Fibroblast of lung (primary cell): ENCODE data around the gene GABRG3. TPM values are rescaled to one million over a fixed set of nuclear protein-coding genes. Genes with fewer than 3 reads are reported as not detected.

Source experiments
- DNase-seq, 2 donors: peaks; one replicate each; pipeline versions ENCODE4 v3.0.0 to v3.0.0-alpha.2; 2010; ENCODE audit warnings: low read depth in 2 of 2
- H2AFZ ChIP-seq: 2 replicates; pipeline ENCODE4 v1.5.1; 2012; ENCODE audit warnings: low read length, control low read depth, inconsistent platforms
- H3K27ac ChIP-seq: 2 replicates; pipeline ENCODE4 v1.5.1; 2011; ENCODE audit warnings: low read length, control low read depth; ENCODE audit not compliant: insufficient read depth
- H3K27me3 ChIP-seq: 2 replicates; pipeline ENCODE4 v1.5.1; 2011; ENCODE audit warnings: mild to moderate bottlenecking, low read length; ENCODE audit not compliant: control insufficient read depth, insufficient read depth
- H3K36me3 ChIP-seq: 2 replicates; pipeline ENCODE4 v1.5.1; 2011; ENCODE audit warnings: low read length; ENCODE audit not compliant: control insufficient read depth, insufficient read depth
- H3K4me1 ChIP-seq: 2 replicates; pipeline ENCODE4 v1.5.1; 2011; ENCODE audit warnings: low read length; ENCODE audit not compliant: control insufficient read depth, insufficient read depth; ENCODE audit errors: extremely low read depth
- H3K4me2 ChIP-seq: 2 replicates; pipeline ENCODE4 v1.5.1; 2011; ENCODE audit warnings: low read length, control low read depth; ENCODE audit not compliant: insufficient read depth; ENCODE audit errors: extremely low read depth
- H3K4me3 ChIP-seq, 4 experiments: fragments of 200-600 bp in 1 of 4; sonication (generic) in 1 of 4; replicated peaks in 1 of 4; 2 replicates each; pipeline ENCODE4 v1.5.1; 2011 to 2016; ENCODE audit warnings: low read length in 4 of 4, low read depth in 3 of 4, mild to moderate bottlenecking in 3 of 4, control low read depth in 2 of 4, inconsistent platforms in 1 of 4, mixed read lengths in 1 of 4; ENCODE audit not compliant: insufficient read depth in 1 of 4; ENCODE audit errors: control extremely low read depth in 1 of 4
- H3K79me2 ChIP-seq: 2 replicates; pipeline ENCODE4 v1.5.1; 2012; ENCODE audit warnings: mild to moderate bottlenecking, low read length, inconsistent platforms; ENCODE audit not compliant: control insufficient read depth, insufficient read depth
- H3K9ac ChIP-seq: 2 replicates; pipeline ENCODE4 v1.5.1; 2011; ENCODE audit warnings: mild to moderate bottlenecking, low read length, control low read depth; ENCODE audit not compliant: insufficient read depth
- H3K9me3 ChIP-seq: 2 replicates; pipeline ENCODE4 v1.5.1; 2012; ENCODE audit warnings: low read depth, low read length; ENCODE audit not compliant: control insufficient read depth, insufficient read depth
- H4K20me1 ChIP-seq: 2 replicates; pipeline ENCODE4 v1.5.1; 2011; ENCODE audit warnings: low read length; ENCODE audit not compliant: control insufficient read depth, insufficient read depth; ENCODE audit errors: extremely low read depth
- EZH2 ChIP-seq: IDR thresholded peaks from 2 replicates; pipeline ENCODE4 v1.5.1; 2012; ENCODE audit warnings: low read length, control low read depth, mild to moderate bottlenecking; ENCODE audit errors: missing control alignments
- polyA plus RNA-seq, 2 donors: library from polyadenylated mRNA; depleted of rRNA in 1 of 2; stranded (reverse) in 1 of 2; unstranded in 1 of 2; fragments of >200 nt; gene quantifications; 2 replicates each; pipeline ENCODE4 v1.2.1, GENCODE V29; 2011 to 2012; ENCODE audit warnings: missing spikeins in 1 of 2
- total RNA-seq: library from RNA; depleted of rRNA; stranded (reverse); fragments of >200 nt; gene quantifications from 2 replicates; pipeline ENCODE4 v1.2.1, GENCODE V29; 2014
- TF ChIP-seq, protein P1 (sequence below), 2 donors: IDR thresholded peaks in 1 of 2; conservative IDR thresholded peaks in 1 of 2; 1 replicate in 1 of 2; 2 replicates in 1 of 2; pipeline ENCODE4 v1.5.1; 2011 to 2012; ENCODE audit warnings: low read length in 2 of 2, control low read depth in 1 of 2, inconsistent platforms in 1 of 2, low read depth in 1 of 2, mild to moderate bottlenecking in 1 of 2

The GABRG3 gene
- total and polyA plus RNA-seq, 2 donors (not counting 1 experiment from before 2014, with no cell fraction given) = not detected

DNA sequence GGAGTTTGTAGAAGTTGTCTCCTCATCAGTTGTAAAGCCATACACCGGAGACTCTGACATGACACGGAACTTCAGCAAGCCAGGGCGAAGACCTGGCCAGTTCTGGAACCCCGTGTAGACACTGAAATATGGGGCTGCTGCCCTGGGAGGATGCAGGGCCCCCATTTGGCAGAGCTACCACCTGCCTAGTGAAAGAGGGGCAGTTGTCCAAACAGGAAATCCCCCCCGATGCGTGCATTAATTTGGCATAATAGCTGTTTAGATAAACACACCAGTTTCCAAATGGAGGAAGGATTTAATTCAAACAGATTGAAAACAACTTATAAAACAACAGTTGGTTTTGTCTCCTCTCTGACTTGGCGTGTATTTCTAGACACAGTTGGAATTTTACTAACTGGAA is 357.2 kb downstream of the GABRG3 start:
- Histone ChIP-seq H3K4me2 (no peak overlapping the region), H3K79me2 (no peaks in the 10 kb centered on the region), H3K27me3 (no peaks in the 10 kb centered on the region), H3K4me1 (no peaks in the 10 kb centered on the region), H3K36me3 (no peaks in the 10 kb centered on the region), H3K9ac (no peak overlapping the region), H4K20me1 (no peaks in the 10 kb centered on the region), H3K9me3 (no peaks in the 10 kb centered on the region), H3K27ac (no peak overlapping the region), H3K4me3 (no peak overlapping the region), H2AFZ (no peak overlapping the region)
- no peak for TF ChIP-seq EZH2
- TF ChIP-seq, protein P1, sequence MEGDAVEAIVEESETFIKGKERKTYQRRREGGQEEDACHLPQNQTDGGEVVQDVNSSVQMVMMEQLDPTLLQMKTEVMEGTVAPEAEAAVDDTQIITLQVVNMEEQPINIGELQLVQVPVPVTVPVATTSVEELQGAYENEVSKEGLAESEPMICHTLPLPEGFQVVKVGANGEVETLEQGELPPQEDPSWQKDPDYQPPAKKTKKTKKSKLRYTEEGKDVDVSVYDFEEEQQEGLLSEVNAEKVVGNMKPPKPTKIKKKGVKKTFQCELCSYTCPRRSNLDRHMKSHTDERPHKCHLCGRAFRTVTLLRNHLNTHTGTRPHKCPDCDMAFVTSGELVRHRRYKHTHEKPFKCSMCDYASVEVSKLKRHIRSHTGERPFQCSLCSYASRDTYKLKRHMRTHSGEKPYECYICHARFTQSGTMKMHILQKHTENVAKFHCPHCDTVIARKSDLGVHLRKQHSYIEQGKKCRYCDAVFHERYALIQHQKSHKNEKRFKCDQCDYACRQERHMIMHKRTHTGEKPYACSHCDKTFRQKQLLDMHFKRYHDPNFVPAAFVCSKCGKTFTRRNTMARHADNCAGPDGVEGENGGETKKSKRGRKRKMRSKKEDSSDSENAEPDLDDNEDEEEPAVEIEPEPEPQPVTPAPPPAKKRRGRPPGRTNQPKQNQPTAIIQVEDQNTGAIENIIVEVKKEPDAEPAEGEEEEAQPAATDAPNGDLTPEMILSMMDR (conservative IDR thresholded peaks at IDR 0.05 in 1 of 2, IDR thresholded peaks at IDR 0.05 in 1 of 2; ENCODE audit: low read depth in 1 of 2, low read length in 2 of 2) = no peak
- no peak for DNase-seq

DNA sequence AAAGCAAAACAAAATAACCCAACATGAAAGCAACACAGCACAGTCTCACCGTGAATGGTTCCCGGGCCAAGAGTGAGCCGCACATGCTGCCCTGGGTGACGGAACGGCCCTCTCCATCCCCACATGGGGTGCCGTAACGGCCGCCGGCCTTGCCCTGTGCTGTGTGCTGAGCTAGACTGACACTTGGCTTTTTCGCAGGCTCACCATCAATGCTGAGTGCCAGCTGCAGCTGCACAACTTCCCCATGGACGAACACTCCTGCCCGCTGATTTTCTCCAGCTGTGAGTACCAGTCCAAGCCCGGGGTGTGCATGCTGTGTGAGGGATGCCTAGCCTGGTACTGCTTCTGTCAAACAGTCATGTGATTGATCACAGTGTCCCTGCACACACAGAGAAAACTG is 357.6 kb downstream of the GABRG3 start:
- Histone ChIP-seq H3K4me3 (no peak overlapping the region), H3K79me2 (no peaks in the 10 kb centered on the region), H3K36me3 (no peaks in the 10 kb centered on the region), H3K4me2 (no peak overlapping the region), H3K9me3 (no peaks in the 10 kb centered on the region), H4K20me1 (no peaks in the 10 kb centered on the region), H3K9ac (no peak overlapping the region), H2AFZ (no peak overlapping the region), H3K27ac (no peak overlapping the region), H3K4me1 (no peaks in the 10 kb centered on the region), H3K27me3 (no peaks in the 10 kb centered on the region)
- TF ChIP-seq, protein P1 (conservative IDR thresholded peaks at IDR 0.05 in 1 of 2, IDR thresholded peaks at IDR 0.05 in 1 of 2; ENCODE audit: low read depth in 1 of 2, low read length in 2 of 2) = no peak
- peak in 1 of 2 donors; percentile 8 for DNase-seq

DNA sequence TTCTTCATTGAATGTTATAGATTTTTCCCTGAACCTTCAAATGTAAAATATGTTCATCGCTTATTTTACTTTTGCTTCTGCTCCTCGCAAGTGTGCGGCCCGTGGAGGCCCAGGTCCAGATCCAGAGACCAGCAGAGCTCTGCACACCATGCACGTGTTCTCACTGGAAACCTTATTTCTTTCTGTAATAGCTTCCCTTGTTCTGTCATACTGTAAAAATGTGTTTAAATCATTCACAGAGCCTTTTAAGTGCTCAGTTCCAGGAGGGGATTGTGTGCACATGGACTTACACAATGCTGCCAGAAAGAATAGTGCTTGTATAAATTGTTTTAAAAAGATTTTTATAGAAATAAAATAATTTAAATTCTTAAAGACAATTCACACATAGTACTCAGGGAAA is 359.3 kb downstream of the GABRG3 start:
- no peaks in the 10 kb centered on the region for H3K4me1 ChIP-seq
- no peaks in the 10 kb centered on the region for H3K36me3 ChIP-seq
- no peak overlapping the region for H3K4me3 ChIP-seq
- no peaks in the 10 kb centered on the region for H3K79me2 ChIP-seq
- no peaks in the 10 kb centered on the region for H3K27me3 ChIP-seq
- no peak overlapping the region for H3K9ac ChIP-seq
- H3K9me3 ChIP-seq = no peaks in the 10 kb centered on the region
- H3K27ac ChIP-seq = no peak overlapping the region
- H2AFZ ChIP-seq = no peak overlapping the region
- DNase-seq = no peak
- no peaks in the 10 kb centered on the region for H4K20me1 ChIP-seq
- TF ChIP-seq EZH2 = no peak
- TF ChIP-seq, protein P1 (conservative IDR thresholded peaks at IDR 0.05 in 1 of 2, IDR thresholded peaks at IDR 0.05 in 1 of 2; ENCODE audit: low read depth in 1 of 2, low read length in 2 of 2) = no peak
- H3K4me2 ChIP-seq = no peak overlapping the region
